Measurements from ENCODE around the gene FBXL14.

The FBXL14 gene

DNA sequence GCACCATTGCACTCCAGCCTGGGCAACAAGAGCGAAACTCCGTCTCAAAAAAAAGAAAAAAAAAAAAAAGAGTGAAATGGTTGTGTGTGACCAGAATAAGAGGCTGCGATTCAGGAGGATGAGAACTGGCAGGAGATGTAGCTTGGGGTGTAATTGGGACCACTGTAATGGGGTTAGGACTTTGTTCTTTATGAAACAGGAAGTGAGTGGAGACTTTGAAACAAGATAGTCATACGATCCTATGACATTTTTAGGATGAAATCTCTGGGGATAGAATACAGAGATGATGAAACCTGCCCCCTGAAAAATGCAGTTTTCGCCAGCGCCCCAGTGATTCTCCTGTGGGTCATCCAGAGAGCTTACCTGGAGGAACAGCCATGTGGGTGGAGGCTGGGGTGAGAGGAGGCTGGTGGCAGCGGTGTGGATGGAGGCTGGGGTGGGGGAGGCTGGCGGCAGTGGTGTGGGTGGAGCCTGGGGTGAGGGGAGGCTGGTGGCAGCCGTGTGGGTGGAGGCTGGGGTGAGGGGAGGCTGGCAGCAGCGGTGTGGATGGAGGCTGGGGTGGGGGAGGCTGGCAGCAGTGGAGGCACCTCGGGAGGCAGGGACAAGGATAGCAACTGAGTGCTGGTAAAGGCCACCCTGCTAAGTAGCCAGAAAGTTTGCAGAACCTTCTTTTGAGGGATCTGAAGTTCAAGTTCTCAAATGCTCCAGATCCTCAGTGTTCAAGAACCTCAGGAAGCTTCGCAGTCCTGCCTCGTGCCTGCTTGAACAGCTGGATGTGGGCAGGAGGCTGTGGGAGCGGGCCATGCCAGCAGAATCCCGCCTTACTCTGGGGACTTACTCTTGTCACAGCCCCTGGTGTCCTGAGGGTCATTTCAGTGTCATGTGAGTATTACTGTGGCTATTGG, 20.2 kb downstream of the FBXL14 start:
- TF ChIP-seq, protein P1, sequence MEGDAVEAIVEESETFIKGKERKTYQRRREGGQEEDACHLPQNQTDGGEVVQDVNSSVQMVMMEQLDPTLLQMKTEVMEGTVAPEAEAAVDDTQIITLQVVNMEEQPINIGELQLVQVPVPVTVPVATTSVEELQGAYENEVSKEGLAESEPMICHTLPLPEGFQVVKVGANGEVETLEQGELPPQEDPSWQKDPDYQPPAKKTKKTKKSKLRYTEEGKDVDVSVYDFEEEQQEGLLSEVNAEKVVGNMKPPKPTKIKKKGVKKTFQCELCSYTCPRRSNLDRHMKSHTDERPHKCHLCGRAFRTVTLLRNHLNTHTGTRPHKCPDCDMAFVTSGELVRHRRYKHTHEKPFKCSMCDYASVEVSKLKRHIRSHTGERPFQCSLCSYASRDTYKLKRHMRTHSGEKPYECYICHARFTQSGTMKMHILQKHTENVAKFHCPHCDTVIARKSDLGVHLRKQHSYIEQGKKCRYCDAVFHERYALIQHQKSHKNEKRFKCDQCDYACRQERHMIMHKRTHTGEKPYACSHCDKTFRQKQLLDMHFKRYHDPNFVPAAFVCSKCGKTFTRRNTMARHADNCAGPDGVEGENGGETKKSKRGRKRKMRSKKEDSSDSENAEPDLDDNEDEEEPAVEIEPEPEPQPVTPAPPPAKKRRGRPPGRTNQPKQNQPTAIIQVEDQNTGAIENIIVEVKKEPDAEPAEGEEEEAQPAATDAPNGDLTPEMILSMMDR (IDR thresholded peaks at IDR 0.05; ENCODE audit: extremely low read depth, missing control alignments): no peak
- DNase-seq (ENCODE audit: low spot score): no peak

DNA sequence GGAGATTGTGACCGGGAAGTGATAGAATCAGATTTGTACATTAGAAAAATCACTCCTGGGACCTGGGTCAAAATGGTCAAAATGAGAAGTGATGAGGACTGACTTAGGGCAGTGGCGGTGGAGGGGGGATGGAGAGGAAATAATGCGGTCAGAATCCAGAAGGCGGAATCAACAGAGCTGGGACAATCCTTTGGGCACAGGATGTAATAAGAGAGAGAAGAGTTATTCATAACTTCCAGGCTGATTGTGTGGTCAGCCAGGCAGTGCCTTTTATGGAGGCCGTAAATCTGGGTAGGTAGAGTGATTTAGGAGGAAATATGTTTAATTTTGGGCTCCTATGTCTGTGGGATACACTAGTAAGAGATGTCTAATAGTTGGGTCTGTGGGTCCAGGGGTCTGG, 21.6 kb downstream of the FBXL14 start:
- no peak for DNase-seq (ENCODE audit: low spot score)
- TF ChIP-seq, protein P1 (IDR thresholded peaks at IDR 0.05; ENCODE audit: extremely low read depth, missing control alignments): no peak

DNA sequence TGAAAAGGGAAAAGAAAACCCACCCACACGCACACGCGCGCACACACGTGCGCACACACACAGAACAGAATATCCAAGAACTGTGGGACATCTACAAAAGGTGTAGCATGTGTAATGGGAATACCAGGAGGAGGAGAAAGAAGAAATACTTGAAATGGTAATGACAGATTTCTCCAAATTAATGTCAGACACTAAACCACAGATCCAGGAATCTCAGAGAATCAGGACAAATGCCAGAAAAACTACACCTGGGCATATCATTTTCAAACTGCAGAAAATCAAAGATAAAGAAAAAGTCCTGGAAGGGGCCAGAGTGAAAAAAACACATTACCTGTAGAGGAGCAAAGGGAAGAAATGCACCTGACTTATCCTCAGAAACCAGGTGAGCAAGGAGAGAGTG, 26.5 kb downstream of the FBXL14 start:
- TF ChIP-seq, protein P1 (IDR thresholded peaks at IDR 0.05; ENCODE audit: extremely low read depth, missing control alignments): no peak
- no peak for DNase-seq (ENCODE audit: low spot score)

DNA sequence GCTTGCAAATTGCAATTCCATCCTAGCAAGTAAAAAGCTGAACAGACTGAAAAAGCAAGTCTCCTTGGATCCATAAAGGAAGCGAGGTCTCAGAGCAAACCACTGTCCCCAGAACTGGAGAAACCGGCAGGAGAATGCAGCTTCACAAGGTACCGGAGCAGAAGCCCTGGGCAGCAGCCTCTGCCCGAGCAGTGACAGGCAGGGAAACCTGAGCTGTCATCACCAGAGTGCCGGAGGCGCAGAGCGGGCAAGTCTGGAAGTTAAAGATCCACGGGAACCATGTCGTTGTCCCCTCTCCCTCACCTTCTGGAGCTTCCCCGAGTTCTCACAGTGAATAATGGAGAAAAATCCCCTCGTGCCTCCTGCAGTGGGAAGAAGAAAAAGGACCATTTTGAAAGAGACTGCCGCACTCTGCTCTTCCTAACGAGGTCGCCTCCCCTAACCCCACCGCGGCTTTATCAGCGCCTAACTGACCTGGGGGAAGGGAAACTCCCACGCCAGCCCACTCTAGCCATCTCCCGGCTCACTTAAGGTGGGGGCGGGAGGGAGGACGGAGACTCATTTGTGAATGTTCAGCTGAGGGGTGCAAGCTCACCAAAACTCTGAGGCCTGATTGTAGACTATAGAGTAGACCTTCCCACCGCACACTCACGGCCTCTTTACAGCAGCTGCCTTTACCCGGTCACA, 27.8 kb downstream of the FBXL14 start:
- DNase-seq (ENCODE audit: low spot score): no peak
- TF ChIP-seq, protein P1 (IDR thresholded peaks at IDR 0.05; ENCODE audit: extremely low read depth, missing control alignments): no peak

DNA sequence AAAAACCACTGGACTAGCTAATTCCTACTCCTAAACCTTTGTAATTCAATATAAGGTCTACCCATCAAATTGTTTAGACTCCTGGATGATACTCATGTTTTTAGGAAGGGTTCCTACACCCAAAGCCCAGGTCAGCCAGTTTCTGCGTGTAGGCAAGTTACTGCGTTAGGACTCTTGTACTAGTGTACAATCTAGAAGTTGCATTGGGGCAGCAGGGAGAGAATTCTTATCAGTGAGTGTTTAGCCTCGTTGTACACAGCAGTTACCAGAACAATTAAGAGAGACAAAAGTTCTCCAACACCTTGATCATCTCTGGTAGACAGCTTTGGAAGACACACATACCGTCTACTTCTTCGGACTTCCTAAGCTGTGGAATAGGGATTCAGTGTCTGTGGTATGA, 29.2 kb downstream of the FBXL14 start:
- no peak for DNase-seq (ENCODE audit: low spot score)
- TF ChIP-seq, protein P1 (IDR thresholded peaks at IDR 0.05; ENCODE audit: extremely low read depth, missing control alignments): no peak

DNA sequence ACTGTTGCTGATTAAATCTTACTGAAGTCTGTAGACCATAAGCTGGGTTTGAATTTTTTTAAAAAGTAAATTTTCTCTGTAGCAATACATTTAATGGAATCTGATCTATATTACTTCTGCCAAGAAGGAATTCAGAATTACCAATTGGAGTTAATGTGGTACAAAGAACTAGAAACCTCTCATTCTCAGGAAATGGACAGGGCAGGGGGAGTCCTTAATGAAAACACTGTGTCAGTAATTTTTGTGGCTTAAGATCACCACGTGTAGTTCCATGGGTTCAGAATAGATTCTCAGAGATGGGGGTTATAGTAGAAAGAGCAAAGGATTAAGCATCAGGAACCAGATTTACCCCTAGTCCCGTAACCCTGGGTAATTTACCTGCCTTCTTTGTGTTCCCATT, 30.3 kb downstream of the FBXL14 start:
- DNase-seq (ENCODE audit: low spot score): no peak
- TF ChIP-seq, protein P1 (IDR thresholded peaks at IDR 0.05; ENCODE audit: extremely low read depth, missing control alignments): no peak

DNA sequence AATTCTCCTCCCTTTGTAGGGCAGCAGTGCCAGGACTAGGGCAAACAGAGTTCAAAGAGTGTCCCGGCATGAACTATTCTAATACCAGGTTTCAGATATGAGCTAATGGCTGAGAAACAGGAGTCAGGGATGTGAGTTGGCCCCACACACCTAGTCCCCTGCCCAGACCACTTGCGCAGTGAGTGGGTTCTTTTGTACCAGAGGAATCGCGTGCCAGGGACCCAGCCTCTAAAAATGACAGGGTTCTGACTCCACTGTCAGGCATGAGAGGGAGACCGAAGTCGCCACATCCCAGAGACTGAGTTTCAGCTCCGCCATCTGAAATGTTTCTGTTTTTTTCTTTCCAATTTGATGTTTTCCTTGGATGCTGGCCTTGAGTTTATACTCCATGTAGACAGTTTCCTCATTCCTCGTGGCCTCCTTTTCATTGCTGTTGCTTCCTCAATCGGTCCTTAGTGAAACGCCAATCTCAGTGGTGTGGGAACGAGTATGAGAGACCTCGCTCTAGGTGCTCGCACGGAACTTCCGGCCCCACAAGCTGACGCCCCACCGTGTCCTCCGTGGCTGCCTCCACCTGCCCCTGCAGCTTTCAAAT, 31.5 kb downstream of the FBXL14 start:
- TF ChIP-seq, protein P1 (IDR thresholded peaks at IDR 0.05; ENCODE audit: extremely low read depth, missing control alignments): no peak
- DNase-seq (ENCODE audit: low spot score): no peak

Measured in GM20000 (cell line).